HG03521 (cell line): ENCODE data around the gene SOX8.
"Not testable (repeated sequence)": the region's sequence is repeated elsewhere in the genome, so short reads cannot be mapped to it uniquely, and the experiment has no call there.

ENCODE experiments used
- ATAC-seq: cut with Tn5 transposase; IDR thresholded peaks from one replicate; pipeline ENCODE4 v1.9.1; 2021; ENCODE audit warnings: mild to moderate bottlenecking, moderate library complexity; ENCODE audit not compliant: unreplicated experiment

SOX8 gene

DNA sequence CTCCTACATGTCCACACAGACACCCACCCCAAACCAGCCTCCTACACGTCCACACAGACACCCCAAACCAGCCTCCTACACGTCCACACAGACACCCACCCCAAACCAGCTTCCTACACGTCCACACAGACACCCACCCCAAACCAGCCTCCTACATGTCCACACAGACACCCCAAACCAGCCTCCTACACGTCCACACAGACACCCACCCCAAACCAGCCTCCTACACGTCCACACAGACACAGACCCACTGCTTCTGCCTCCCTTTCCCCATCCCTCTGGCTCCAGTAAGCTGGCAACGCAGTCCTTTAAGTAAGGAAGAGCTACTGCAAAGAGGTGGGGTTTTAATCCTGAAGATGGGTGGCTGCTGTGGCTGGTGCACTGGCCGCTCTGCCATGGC lies 27.8 kb upstream of the SOX8 start:
- not testable (repeated sequence) for ATAC-seq

DNA sequence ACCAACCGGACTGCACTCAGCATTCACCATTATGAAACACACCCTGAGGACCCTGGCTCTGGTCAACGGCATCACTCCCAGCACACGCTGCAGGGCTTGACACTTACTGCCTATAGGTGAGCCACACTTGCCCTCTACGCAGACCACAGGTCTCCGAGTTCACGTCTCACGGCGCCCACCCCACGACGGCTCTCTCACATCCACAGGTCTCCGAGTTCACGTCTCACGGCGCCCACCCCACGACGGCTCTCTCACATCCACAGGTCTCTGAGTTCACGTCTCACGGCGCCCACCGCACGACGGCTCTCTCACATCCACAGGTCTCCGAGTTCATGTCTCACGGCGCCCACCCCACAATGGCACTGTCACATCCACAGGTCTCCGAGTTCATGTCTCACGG lies 25.8 kb upstream of the SOX8 start:
- not testable (repeated sequence) for ATAC-seq

DNA sequence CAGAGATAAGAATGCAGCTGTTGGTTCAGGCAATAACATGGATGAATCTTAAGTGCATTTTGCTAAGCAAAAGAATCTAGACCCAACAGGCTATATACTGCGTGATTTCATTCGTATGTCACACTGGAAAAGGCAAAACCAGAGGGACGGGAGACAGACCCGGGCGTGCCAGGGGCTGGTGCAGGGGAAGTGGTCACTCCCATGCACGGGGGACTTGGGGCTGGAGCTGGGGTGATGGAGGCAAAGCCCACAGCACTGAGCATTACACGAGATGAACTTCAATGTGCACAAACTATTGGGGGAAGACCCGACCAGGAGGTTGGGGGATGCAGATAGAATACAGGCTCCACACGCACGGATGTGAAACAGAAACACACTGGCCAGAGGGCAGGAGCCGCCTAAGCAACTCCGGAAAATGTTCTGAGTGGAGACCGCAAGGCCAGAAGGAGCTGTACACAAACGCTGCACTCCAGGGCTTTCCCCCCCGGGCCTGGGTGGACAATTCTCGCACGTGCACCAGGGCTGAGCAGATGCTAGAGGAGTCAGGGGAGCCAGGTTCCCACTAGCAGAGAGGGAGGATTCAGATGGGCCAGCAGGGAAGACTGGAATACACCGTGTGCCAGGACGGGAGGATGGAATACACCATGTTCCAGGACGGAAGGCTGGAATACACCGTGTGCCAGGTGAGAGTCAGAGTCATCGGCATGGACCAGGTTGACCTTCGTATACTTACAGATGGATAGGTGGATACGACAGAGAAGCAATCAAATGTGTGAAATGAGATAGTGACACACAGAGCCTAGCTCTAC lies 22.1 kb upstream of the SOX8 start:
- no peak for ATAC-seq

DNA sequence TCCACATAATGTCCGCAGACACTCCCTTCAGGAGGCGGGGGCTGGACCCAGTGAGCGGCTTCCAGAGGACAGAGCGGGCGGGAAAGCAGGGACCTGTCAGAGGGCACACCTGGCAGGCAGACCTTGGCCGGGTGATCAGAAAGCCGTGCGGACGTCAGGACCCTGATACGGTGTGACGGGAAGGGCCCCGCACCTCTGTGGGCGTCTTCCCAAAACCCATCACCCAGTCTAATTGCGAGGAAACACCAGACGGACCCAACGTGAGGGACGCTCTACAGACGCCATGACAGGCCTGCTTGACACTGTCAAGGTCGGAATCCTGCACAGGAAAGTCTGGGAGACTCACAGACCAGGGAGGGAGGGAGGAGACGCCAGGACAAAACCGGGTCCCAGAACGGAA lies 19.2 kb upstream of the SOX8 start:
- no peak for ATAC-seq

DNA sequence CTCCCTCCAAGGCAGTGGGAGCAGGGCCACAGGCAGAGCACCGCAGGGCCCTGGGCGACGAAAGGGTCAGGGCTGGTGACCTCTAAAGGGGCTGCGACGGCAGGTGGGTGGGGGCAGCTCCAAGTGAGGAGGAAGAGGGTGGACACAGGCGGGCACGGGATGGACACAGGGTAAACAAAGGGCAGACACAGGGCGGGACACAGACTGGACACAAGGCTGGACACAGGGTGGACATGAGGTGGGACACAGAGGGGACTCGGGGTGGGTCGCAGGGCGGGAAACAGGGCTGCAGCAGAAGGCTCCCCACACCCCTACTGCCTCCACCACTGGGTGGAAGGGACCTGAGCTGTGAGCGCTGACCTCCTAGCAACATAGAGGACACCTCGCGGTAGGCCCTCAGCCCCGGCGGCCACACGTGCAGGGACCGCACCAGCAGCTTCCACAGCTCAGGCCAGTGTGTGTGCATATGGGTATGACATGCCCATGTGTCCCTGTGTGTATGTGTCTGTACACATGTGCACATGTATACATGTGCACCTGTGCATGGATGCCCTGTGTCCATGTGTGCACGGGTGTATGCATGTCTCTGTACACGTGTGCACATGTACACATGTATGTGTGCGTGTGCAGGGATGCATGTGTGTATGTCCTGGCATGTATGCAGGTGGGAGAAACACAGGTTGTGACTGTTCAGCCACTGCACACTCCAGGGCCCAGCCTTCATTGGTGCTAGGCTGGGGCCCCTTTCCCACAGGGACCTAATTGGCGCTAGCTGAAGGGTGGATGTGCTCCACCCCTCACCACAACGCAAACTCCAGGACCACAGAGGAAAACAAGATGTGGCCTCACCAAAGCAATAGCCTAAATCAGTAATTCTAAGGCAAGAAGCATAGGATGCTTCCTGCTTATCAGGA lies 18.4 kb upstream of the SOX8 start:
- no peak for ATAC-seq

DNA sequence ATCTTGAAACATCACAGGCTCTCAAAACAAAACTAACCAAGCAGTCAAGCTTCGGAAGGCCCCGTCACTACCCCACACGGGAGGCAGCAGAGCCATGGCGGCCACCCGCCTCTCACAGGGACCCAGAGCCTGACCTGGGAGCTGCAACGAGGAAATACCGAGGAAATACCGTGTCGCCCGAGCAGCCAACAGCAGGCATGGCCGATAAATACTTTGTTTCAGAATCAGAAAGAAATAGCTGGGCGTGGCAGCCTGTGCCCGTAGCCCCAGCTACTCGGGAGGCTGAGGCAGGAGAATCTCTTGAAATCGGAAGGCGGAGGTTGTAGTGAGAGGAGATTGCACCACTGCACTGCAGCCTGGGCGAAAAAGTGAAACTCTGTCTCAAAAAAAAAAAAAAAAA lies 17.7 kb upstream of the SOX8 start:
- ATAC-seq: no peak

DNA sequence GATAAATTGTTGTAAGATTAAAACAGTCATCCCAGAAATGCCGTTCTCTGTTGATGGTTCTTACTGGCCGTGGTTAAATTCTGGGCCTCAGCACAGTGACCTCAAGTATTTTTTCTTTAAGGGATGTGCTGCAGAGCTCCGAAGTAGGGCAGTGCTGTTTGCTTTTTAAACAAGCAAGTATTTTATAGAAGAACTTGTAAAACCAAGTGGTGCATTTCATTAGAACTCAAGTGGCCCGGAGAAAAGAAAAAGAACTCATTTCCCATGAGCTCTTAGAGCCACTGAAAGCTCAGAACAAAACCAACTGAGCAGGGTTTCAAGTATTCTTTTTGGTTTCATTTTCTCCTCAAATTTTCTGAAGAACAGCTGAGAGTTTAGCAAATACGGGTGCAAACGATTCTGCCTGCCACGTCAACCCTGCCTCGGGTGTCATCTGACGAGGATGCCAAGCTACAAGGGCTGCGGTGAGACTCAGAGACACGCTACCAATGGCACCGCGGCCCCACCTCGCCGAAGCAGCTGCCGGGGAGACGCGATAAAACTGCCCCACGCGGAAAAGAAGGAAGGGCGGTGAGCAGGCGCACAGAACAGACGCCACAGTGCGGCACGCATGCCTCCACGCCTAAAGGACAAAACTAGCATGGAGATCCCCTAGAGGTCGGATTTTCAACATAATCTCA lies 17.1 kb upstream of the SOX8 start:
- no peak for ATAC-seq

DNA sequence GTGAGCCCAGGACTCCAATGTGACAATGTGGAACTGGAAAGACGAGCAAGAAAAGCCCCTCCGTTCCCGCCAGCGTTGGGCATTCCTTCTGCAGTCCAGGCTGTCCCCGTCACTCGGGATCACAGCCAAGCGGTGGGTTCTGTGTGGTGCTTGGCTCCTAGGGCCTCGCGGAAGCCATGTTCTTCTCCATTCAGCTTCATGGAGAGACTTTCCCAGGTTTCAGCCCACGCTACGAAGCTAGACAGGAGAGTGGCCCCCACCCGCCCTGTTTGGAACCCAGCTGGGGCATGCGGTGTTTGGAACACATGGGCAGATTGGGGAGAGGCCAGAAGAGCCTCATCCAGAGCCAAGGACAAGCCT lies 16.6 kb upstream of the SOX8 start:
- ATAC-seq: no peak

DNA sequence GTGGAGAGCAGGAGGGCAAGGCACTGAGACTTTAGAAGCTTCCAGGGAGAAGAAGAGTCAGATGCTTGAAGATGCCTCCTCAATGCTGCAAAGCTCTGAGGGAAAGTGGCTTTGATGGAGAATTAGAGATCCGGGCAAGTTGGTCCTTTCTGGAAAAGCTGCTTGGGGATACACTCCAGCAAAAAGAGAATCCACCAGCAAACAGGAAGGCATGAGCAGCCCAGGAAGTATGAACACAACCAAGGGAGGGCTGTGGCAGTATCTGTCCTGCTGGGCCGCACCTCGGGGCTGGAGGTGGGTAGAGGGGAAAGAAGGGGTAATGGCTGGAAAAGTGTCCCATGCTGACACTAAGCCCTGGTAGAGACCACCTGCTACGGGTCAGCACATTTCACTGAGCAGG lies 16.1 kb upstream of the SOX8 start:
- no peak for ATAC-seq

DNA sequence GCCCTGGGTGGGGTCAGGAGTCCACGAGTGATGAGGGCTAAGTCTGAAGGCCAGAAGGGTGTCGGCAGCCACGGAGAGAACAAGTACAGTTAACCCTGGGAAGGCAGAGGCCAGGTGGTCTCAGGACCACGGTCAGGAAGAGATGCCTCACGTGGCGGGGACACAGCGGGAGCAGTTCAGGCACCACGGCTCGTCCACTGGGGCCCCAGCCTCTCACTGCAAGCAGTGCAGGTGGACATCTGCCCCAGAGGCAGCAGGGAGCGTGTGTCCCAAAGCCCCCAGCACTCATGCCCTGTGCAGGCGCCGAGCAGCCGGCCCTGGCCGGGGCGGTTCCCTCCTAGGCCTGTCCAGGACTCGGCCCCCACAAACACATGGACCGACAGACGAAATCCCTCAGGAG lies 15.5 kb upstream of the SOX8 start:
- no peak for ATAC-seq

DNA sequence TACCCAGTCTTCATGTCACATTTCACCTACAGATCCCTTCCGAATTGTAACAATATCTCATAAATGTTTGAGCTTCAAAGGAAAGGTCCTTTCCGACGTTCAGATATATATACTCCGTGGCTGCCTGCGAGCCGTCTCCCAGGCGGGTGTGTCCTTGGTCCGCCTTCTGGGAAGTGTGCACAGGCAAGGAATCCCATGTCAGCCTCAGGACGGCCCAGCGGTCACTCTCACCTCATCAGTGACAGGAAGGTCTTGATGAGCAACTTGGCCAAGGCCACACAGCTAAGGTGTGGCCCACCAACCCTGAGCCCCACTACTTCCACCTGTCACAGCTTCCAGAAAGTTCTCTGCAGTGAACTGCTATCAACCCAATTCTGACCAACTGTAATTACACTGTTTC lies 15.1 kb upstream of the SOX8 start:
- ATAC-seq: no peak

DNA sequence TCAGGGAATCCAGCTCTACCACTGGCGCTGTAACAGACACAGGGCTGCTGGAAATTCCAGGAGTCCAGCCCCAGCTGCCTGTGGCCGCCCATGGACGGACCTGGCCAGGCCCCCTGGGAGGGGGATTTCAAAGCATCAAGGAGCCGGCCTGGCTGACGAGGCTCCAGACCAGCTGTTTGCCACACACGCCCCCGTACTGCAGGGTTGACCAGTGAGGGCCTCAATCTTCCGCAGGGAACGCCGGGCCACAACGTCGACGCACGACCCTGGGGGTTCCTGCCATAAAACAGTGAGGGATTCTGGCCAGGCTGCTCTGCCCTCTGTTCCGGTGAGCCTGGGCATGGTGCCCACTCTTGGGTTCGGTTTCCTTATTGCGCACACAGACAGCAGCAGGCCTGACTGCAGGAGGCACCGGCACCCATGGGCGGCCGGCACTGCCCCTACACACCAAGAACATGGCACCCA lies 14.5 kb upstream of the SOX8 start:
- no peak for ATAC-seq

DNA sequence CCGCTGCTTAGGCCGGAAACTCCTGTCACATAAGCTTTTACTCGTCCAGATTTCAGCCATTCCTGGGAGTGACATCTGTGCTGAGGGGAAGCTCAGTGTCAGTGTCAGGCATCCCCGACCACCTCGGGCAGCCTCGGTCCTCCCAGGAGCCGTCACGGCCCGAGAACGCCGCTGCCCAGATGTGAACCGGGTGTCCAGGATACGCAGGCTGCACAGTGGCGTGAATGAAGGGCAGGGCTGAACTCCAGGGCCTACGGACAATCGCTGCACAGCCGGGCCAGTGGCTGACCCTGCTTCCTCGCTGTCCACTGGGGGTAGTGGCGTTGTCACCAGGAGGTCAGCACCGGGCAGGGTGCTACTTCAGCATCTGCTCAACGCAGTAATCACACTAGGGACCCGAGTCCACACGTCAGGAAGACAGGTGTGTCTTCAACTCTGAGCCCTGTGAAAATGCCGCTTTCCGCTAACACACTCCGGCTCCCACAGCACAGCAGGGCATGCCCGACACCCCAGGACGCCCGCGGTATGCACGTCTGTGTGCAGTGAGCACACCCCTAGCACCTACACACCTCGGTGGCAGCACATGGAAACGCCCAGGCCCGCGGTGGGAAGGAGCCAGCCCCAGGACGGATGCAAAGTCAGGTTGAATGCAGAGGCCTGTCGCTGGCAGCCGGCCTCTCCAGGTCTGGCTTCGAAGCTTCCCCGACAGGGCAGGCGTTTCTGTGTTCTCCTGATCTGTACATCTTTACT lies 13.8 kb upstream of the SOX8 start:
- ATAC-seq: no peak

DNA sequence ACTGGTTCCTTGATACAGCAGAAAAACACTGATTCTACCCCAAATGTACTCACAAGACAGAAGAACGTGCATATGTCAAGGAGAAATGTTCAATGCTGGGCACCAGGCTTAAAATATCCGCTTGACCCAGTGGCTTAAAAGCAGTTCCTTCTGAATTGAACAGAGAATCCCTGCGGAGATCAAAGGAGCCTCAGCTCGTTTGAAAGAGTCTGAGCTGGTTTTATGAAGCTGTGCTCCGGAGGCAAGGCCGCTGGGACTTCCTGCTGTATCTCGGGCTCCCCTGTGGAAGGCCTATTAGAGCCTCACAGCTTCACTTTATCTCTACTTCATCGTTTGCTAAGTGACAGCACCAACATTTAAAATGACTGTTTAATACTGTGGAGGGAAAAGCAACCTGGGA lies 12.9 kb upstream of the SOX8 start:
- no peak for ATAC-seq

DNA sequence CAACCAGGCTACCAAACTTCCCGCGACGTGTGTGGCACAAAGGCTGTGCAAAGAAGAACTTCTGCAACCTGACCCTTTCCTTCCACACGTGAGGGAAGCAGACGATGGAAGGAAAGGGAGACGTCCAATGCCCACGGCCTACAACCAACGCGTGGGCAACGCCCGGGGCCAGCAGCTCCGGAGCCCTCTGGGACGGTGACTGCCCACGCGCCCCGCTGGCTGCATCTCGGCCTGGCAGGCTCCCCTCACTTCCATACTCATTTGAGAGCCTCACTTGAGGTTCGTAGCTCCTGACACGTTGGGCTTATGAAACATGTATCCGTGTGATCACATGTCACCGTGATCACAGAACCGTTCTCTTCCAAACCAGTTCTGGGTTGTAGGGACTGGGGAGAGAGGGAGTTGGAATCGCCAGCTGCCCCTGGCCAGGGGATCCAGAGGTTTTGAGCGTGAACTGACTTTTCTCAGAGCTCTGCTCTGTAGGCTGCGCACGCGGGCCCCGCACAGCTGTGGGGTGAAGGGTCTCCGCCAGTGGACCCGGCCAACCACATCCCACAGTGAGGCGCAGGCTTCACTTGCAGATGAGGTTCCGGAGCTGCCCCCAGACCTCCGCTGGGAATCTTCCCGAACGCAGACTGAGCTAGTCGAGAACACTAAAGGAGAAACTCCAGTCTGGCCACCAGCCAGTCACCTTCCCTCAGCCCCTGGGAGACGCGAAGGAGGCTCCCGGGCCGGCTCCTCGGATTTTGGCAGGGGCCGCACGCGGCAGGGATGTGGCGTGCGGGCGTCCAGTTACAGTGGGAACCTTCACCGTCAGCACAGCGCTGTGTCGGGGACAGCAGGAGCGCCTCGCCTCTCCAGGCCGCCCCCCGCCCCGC lies 11.8 kb upstream of the SOX8 start:
- no peak for ATAC-seq

DNA sequence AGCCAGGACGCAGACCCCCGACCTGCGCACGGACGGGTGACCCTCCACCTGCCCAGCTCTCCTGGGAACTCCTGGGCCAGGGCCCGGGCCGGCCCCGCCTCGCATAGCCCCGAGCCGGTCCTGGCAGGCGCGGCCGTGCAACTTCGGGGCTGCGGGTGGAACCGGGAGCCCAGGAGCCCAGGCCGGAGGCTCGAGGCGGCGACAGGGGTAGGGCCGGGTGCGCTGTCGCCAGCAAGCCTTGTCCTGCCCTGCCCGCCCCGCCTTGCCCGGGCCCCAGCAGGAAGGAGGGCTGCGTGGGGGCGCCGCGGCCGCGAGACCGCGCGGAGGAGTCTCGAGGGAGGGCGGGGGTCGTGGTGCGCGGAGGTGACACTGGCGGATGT lies 11.2 kb upstream of the SOX8 start:
- no peak for ATAC-seq

DNA sequence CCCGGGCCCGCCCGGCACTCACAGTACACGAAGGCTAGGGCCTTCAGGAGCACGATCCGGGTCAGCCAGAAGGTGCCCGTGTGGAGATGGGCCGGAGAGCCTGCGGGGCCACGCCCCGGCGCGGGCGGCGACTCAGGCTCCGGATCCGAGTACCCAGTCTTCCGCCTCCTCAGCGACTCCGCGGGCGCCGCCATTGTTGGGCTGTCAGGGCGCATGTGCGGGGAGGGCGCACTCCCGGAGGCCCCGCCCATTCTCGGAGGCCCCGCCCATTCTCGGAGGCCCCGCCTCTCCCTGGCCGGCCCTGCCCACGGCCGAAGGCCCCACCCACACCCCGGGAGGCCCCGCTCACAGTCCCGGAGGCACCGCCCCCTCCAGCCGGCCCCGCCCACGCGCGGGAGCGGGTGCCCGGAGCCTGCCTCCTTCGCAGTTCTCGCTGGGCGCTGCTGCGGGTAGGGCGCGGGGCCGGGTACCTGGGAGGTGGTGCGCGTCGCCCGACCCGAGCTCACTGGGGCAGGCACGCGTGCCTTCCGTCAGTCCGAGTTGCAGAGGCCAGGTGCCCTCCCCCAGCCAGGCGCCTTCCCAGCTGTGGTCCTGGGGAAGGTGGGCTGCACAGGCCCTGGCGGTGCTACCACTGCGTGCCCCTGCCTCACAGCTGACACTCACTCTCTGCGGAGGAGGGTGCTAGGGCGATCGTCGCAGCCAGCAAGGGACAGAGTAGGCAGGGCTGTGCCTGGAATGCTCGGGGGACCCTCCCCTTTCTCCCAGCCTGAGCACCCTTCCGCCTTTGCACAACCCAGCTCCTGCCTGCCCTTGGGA lies 10.6 kb upstream of the SOX8 start, which contains the start of gene LMF1:
LMF1 (minus strand) TSS at position 219 of the 816 bp plus-strand sequence; CDS start at position 215, 4 bp downstream.
- peak; percentile 73 for ATAC-seq

DNA sequence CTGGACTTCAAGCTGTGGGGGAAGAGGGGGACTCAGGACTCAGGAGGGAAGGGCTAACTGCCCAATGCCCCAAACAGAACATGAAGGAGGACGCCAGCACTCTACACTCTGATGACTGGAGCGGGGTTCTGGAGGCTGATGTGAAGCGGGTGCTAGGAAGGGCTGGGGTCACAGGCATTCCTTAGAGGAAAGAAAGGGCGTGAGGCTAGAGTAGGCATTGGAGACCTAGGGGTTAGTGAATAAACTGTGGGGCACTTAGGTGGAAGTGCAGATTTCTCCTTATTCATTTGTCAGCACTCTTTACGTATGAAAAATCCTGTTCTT lies 10.0 kb upstream of the SOX8 start:
- ATAC-seq: no peak

DNA sequence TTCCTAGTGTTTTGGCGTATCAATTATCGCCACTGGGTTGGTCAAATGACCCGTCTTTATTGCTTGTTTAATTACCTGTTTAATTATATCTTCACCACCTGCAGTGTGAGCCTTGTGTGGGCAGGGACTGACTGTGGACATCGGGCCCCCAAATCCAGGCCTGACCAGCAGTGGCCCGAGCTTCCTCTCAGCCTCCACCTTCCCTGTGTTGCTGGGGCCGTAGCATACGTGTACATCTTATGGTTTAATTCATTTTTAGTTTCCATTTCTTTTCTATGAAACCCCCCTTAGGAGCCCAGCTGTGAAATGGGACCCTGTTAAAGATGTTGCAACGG lies 9.6 kb upstream of the SOX8 start:
- ATAC-seq: no peak
